Muscle of back (tissue), 11 donors: ENCODE measurements around the gene ANKRA2. TPM values are rescaled to one million over a fixed set of nuclear protein-coding genes. Genes with fewer than 3 reads are reported as not detected.

Experiments
- DNase-seq, 3 donors: peaks; one replicate each; pipeline versions ENCODE4 v3.0.0 to v3.0.0-alpha.2; 2013
- polyA plus RNA-seq, 10 donors: library from polyadenylated mRNA; unstranded; fragments of 120-200 nt; gene quantifications; one replicate each; pipeline ENCODE4 v1.2.1, GENCODE V29; 2013; ENCODE audit not compliant: insufficient read length in 10 of 10

ANKRA2 gene
- polyA plus RNA-seq, 10 donors = 19.3 to 35.4 (median 24.6) TPM

- no peak for DNase-seq
Measured at GRCh38 chr5:73507062-73507461, 58.4 kb downstream of the ANKRA2 start.

- DNase-seq = no peak
Measured at GRCh38 chr5:73506459-73506955, 58.9 kb downstream of the ANKRA2 start.

Other genes starting within 250 kb of the ANKRA2 start
- gene FOXD1, start 116.9 kb downstream of the ANKRA2 start, polyA plus RNA-seq = 1 to 10 TPM in 7 of 10 donors, under 1 TPM in 3; 0.54 to 1.8 (median 1.3) TPM
- gene BTF3, start 67.2 kb downstream of the ANKRA2 start, polyA plus RNA-seq = 1,000 to 10,000 TPM; 1,053 to 1,550 (median 1,226) TPM
- 10 to 100 TPM in 9 of 10 donors, 1 to 10 TPM in 1; 9.2 to 16.0 (median 12.2) TPM for gene UTP15, start 104 bp upstream of the ANKRA2 start, polyA plus RNA-seq
- 1 to 10 TPM; 2.3 to 5.8 (median 4.0) TPM for gene ARHGEF28, start 60.6 kb upstream of the ANKRA2 start, polyA plus RNA-seq